HG02678 (cell line): ENCODE data around the gene ITFG1.
"Not testable (repeated sequence)": the region's sequence is repeated elsewhere in the genome, so short reads cannot be mapped to it uniquely, and the experiment has no call there.

Experiments
- ATAC-seq: cut with Tn5 transposase; IDR thresholded peaks from one replicate; pipeline ENCODE4 v1.9.1; 2021; ENCODE audit warnings: mild to moderate bottlenecking, moderate library complexity; ENCODE audit not compliant: unreplicated experiment

ITFG1 gene

GRCh38 chr16:47424846-47425245, 36.0 kb downstream of the ITFG1 start:
- no peak for ATAC-seq

GRCh38 chr16:47416869-47417268, 44.0 kb downstream of the ITFG1 start:
- no peak for ATAC-seq

GRCh38 chr16:47413041-47413440, 47.8 kb downstream of the ITFG1 start:
- no peak for ATAC-seq

- ATAC-seq, result no peak
Observed at GRCh38 chr16:47408491-47408890, 52.4 kb downstream of the ITFG1 start.

- ATAC-seq, result no peak
Observed at GRCh38 chr16:47395733-47396498, 64.9 kb downstream of the ITFG1 start.

GRCh38 chr16:47392081-47392480, 68.8 kb downstream of the ITFG1 start:
- peak; percentile 94 for ATAC-seq

GRCh38 chr16:47388705-47389104, 72.2 kb downstream of the ITFG1 start:
- ATAC-seq, result no peak

GRCh38 chr16:47387026-47387734, 73.7 kb downstream of the ITFG1 start:
- no peak for ATAC-seq

GRCh38 chr16:47386201-47386718, 74.6 kb downstream of the ITFG1 start:
- ATAC-seq, result no peak

GRCh38 chr16:47382362-47382761, 78.5 kb downstream of the ITFG1 start:
- ATAC-seq, result no peak

- no peak for ATAC-seq
Observed at GRCh38 chr16:47377154-47377553, 83.7 kb downstream of the ITFG1 start.

- ATAC-seq, result no peak
Observed at GRCh38 chr16:47375423-47375822, 85.4 kb downstream of the ITFG1 start.

GRCh38 chr16:47374629-47375028, 86.2 kb downstream of the ITFG1 start:
- no peak for ATAC-seq

- no peak for ATAC-seq
Observed at GRCh38 chr16:47371271-47372014, 89.4 kb downstream of the ITFG1 start.

- no peak for ATAC-seq
Observed at GRCh38 chr16:47370536-47370935, 90.3 kb downstream of the ITFG1 start.

GRCh38 chr16:47366228-47366627, 94.6 kb downstream of the ITFG1 start:
- no peak for ATAC-seq

- no peak for ATAC-seq
Observed at GRCh38 chr16:47363761-47364160, 97.1 kb downstream of the ITFG1 start.

GRCh38 chr16:47359478-47359877, 101.4 kb downstream of the ITFG1 start:
- no peak for ATAC-seq

- no peak for ATAC-seq
Observed at GRCh38 chr16:47358816-47359215, 102.0 kb downstream of the ITFG1 start.

GRCh38 chr16:47349029-47349428, 111.8 kb downstream of the ITFG1 start:
- ATAC-seq, result not testable (repeated sequence)

GRCh38 chr16:47347021-47347696, 113.7 kb downstream of the ITFG1 start:
- not testable (repeated sequence) for ATAC-seq
